Measurements from ENCODE around the gene SLC7A8.
A peak's percentile ranks its signal among the peaks of the same experiment; 100 is the strongest.

SLC7A8 gene

GRCh38 chr14:23182372-23183157, 895 bp downstream of the SLC7A8 start:
- no peak for DNase-seq (ENCODE audit: low read depth)

- no peak for DNase-seq (ENCODE audit: low read depth)
Measured at GRCh38 chr14:23181946-23182345, 1.5 kb downstream of the SLC7A8 start.

GRCh38 chr14:23181453-23181852, 2.0 kb downstream of the SLC7A8 start:
- DNase-seq (ENCODE audit: low read depth): no peak

GRCh38 chr14:23177181-23177580, 6.3 kb downstream of the SLC7A8 start:
- no peak for DNase-seq (ENCODE audit: low read depth)

GRCh38 chr14:23175823-23176222, 7.6 kb downstream of the SLC7A8 start:
- DNase-seq (ENCODE audit: low read depth): peak; percentile 51

- DNase-seq (ENCODE audit: low read depth): peak; percentile 84
Measured at GRCh38 chr14:23174296-23175184, 8.9 kb downstream of the SLC7A8 start.

GRCh38 chr14:23173796-23174195, 9.7 kb downstream of the SLC7A8 start:
- no peak for DNase-seq (ENCODE audit: low read depth)

GRCh38 chr14:23173031-23173430, 10.4 kb downstream of the SLC7A8 start:
- no peak for DNase-seq (ENCODE audit: low read depth)

- DNase-seq (ENCODE audit: low read depth): no peak
Measured at GRCh38 chr14:23172574-23172973, 10.9 kb downstream of the SLC7A8 start.

GRCh38 chr14:23172096-23172495, 11.4 kb downstream of the SLC7A8 start:
- DNase-seq (ENCODE audit: low read depth): no peak

- DNase-seq (ENCODE audit: low read depth): no peak
Measured at GRCh38 chr14:23171222-23171975, 12.1 kb downstream of the SLC7A8 start.

- no peak for DNase-seq (ENCODE audit: low read depth)
Measured at GRCh38 chr14:23169622-23170021, 13.8 kb downstream of the SLC7A8 start.

GRCh38 chr14:23168246-23168645, 15.2 kb downstream of the SLC7A8 start:
- no peak for DNase-seq (ENCODE audit: low read depth)

- peak; percentile 22 for DNase-seq (ENCODE audit: low read depth)
Measured at GRCh38 chr14:23167116-23167847, 16.2 kb downstream of the SLC7A8 start.

- no peak for DNase-seq (ENCODE audit: low read depth)
Measured at GRCh38 chr14:23164949-23165348, 18.5 kb downstream of the SLC7A8 start.

GRCh38 chr14:23164250-23164649, 19.2 kb downstream of the SLC7A8 start:
- DNase-seq (ENCODE audit: low read depth): no peak

- DNase-seq (ENCODE audit: low read depth): no peak
Measured at GRCh38 chr14:23163830-23164229, 19.6 kb downstream of the SLC7A8 start.

GRCh38 chr14:23162800-23163199, 20.7 kb downstream of the SLC7A8 start:
- no peak for DNase-seq (ENCODE audit: low read depth)

- DNase-seq (ENCODE audit: low read depth): no peak
Measured at GRCh38 chr14:23162005-23162404, 21.5 kb downstream of the SLC7A8 start.

- peak; percentile 92 for DNase-seq (ENCODE audit: low read depth)
Measured at GRCh38 chr14:23160924-23161522, 22.4 kb downstream of the SLC7A8 start.

- no peak for DNase-seq (ENCODE audit: low read depth)
Measured at GRCh38 chr14:23159532-23159931, 23.9 kb downstream of the SLC7A8 start.
